ENCODE data around the gene KLK1.
"Not testable (repeated sequence)": the region's sequence is repeated elsewhere in the genome, so short reads cannot be mapped to it uniquely, and the experiment has no call there.

Gene KLK1

GRCh38 chr19:50790922-50791467 is 32.6 kb downstream of the KLK1 start:
- H2AFZ ChIP-seq (ENCODE audit: low read length, unreplicated experiment) = no peak overlapping the region
- H3K4me1 ChIP-seq (ENCODE audit: control insufficient read depth, insufficient read depth, low read length, unreplicated experiment) = no peaks in the 10 kb centered on the region
- no peak overlapping the region for H3K27ac ChIP-seq (ENCODE audit: low read depth, low read length)
- no peaks in the 10 kb centered on the region for H3K27me3 ChIP-seq (ENCODE audit: insufficient read depth, low read length)
- no peak overlapping the region for H3K4me3 ChIP-seq (ENCODE audit: low read depth, low read length)
- no peaks in the 10 kb centered on the region for H3K79me2 ChIP-seq (ENCODE audit: control insufficient read depth, insufficient read depth, low read length, unreplicated experiment)
- H3K36me3 ChIP-seq (ENCODE audit: insufficient read depth, low read length) = no peaks in the 10 kb centered on the region

- no peak within 1 kb of the TSS for H3K27ac ChIP-seq (ENCODE audit: low read depth, low read length)
- H3K4me1 ChIP-seq (ENCODE audit: control insufficient read depth, insufficient read depth, low read length, unreplicated experiment) = no peaks in the 10 kb centered on the region
- no peaks in the 10 kb centered on the region for H3K79me2 ChIP-seq (ENCODE audit: control insufficient read depth, insufficient read depth, low read length, unreplicated experiment)
- no peaks in the 10 kb centered on the region for H3K27me3 ChIP-seq (ENCODE audit: insufficient read depth, low read length)
- H3K4me3 ChIP-seq (ENCODE audit: low read depth, low read length) = no peak within 1 kb of the TSS
- no peaks in the 10 kb centered on the region for H3K36me3 ChIP-seq (ENCODE audit: insufficient read depth, low read length)
- H2AFZ ChIP-seq (ENCODE audit: low read length, unreplicated experiment) = no peak within 1 kb of the TSS
These were observed 33.2 kb downstream of the KLK1 start, which contains the start of gene ACP4 for GRCh38 chr19:50790396-50790795. TSS of gene ACP4 (plus strand) at chr19:50790415. CDS start at chr19:50790415, 0 bp downstream.

GRCh38 chr19:50785329-50785728 is 38.3 kb downstream of the KLK1 start:
- Histone ChIP-seq H3K4me3 (ENCODE audit: low read depth, low read length) (no peak overlapping the region), H3K27ac (ENCODE audit: low read depth, low read length) (no peak overlapping the region), H3K27me3 (ENCODE audit: insufficient read depth, low read length) (peaks cover 9% of the 10 kb centered on the region; the same call in 1 of the 2 replicates), H3K4me1 (ENCODE audit: control insufficient read depth, insufficient read depth, low read length, unreplicated experiment) (no peaks in the 10 kb centered on the region), H2AFZ (ENCODE audit: low read length, unreplicated experiment) (no peak overlapping the region), H3K79me2 (ENCODE audit: control insufficient read depth, insufficient read depth, low read length, unreplicated experiment) (no peaks in the 10 kb centered on the region), H3K36me3 (ENCODE audit: insufficient read depth, low read length) (no peaks in the 10 kb centered on the region)

- Histone ChIP-seq H3K36me3 (ENCODE audit: insufficient read depth, low read length) (no peaks in the 10 kb centered on the region), H3K79me2 (ENCODE audit: control insufficient read depth, insufficient read depth, low read length, unreplicated experiment) (no peaks in the 10 kb centered on the region), H3K27ac (ENCODE audit: low read depth, low read length) (no peak overlapping the region), H3K4me1 (ENCODE audit: control insufficient read depth, insufficient read depth, low read length, unreplicated experiment) (no peaks in the 10 kb centered on the region), H3K4me3 (ENCODE audit: low read depth, low read length) (no peak overlapping the region), H2AFZ (ENCODE audit: low read length, unreplicated experiment) (no peak overlapping the region), H3K27me3 (ENCODE audit: insufficient read depth, low read length) (peaks cover 15% of the 10 kb centered on the region)
These were observed 38.9 kb downstream of the KLK1 start for GRCh38 chr19:50784710-50785109.

- not testable (repeated sequence) for H3K4me1 ChIP-seq (ENCODE audit: control insufficient read depth, insufficient read depth, low read length, unreplicated experiment); H3K27ac ChIP-seq (ENCODE audit: low read depth, low read length); H3K36me3 ChIP-seq (ENCODE audit: insufficient read depth, low read length); H3K79me2 ChIP-seq (ENCODE audit: control insufficient read depth, insufficient read depth, low read length, unreplicated experiment); H3K4me3 ChIP-seq (ENCODE audit: low read depth, low read length); H2AFZ ChIP-seq (ENCODE audit: low read length, unreplicated experiment)
- peaks cover 24% of the 10 kb centered on the region for H3K27me3 ChIP-seq (ENCODE audit: insufficient read depth, low read length)
These were observed 39.8 kb downstream of the KLK1 start for GRCh38 chr19:50783848-50784152.

- Histone ChIP-seq H3K27ac (ENCODE audit: low read depth, low read length) (no peak overlapping the region), H3K4me3 (ENCODE audit: low read depth, low read length) (no peak overlapping the region), H2AFZ (ENCODE audit: low read length, unreplicated experiment) (no peak overlapping the region), H3K36me3 (ENCODE audit: insufficient read depth, low read length) (no peaks in the 10 kb centered on the region), H3K4me1 (ENCODE audit: control insufficient read depth, insufficient read depth, low read length, unreplicated experiment) (no peaks in the 10 kb centered on the region), H3K27me3 (ENCODE audit: insufficient read depth, low read length) (peaks cover 41% of the 10 kb centered on the region), H3K79me2 (ENCODE audit: control insufficient read depth, insufficient read depth, low read length, unreplicated experiment) (no peaks in the 10 kb centered on the region)
These were observed 42.7 kb downstream of the KLK1 start for GRCh38 chr19:50780753-50781435.

GRCh38 chr19:50779504-50780457 is 43.8 kb downstream of the KLK1 start:
- H3K4me3 ChIP-seq (ENCODE audit: low read depth, low read length) = no peak overlapping the region
- H3K79me2 ChIP-seq (ENCODE audit: control insufficient read depth, insufficient read depth, low read length, unreplicated experiment) = no peaks in the 10 kb centered on the region
- H3K27ac ChIP-seq (ENCODE audit: low read depth, low read length) = no peak overlapping the region
- no peaks in the 10 kb centered on the region for H3K36me3 ChIP-seq (ENCODE audit: insufficient read depth, low read length)
- H3K27me3 ChIP-seq (ENCODE audit: insufficient read depth, low read length) = peaks cover 41% of the 10 kb centered on the region
- H2AFZ ChIP-seq (ENCODE audit: low read length, unreplicated experiment) = no peak overlapping the region
- no peaks in the 10 kb centered on the region for H3K4me1 ChIP-seq (ENCODE audit: control insufficient read depth, insufficient read depth, low read length, unreplicated experiment)

- H3K27me3 ChIP-seq (ENCODE audit: insufficient read depth, low read length) = peaks cover 41% of the 10 kb centered on the region
- no peaks in the 10 kb centered on the region for H3K4me1 ChIP-seq (ENCODE audit: control insufficient read depth, insufficient read depth, low read length, unreplicated experiment)
- H2AFZ ChIP-seq (ENCODE audit: low read length, unreplicated experiment) = no peak overlapping the region
- no peaks in the 10 kb centered on the region for H3K79me2 ChIP-seq (ENCODE audit: control insufficient read depth, insufficient read depth, low read length, unreplicated experiment)
- H3K27ac ChIP-seq (ENCODE audit: low read depth, low read length) = no peak overlapping the region
- H3K36me3 ChIP-seq (ENCODE audit: insufficient read depth, low read length) = no peaks in the 10 kb centered on the region
- H3K4me3 ChIP-seq (ENCODE audit: low read depth, low read length) = no peak overlapping the region
These were observed 44.6 kb downstream of the KLK1 start for GRCh38 chr19:50778906-50779430.

GRCh38 chr19:50777830-50778303 is 45.7 kb downstream of the KLK1 start:
- peaks cover 41% of the 10 kb centered on the region for H3K27me3 ChIP-seq (ENCODE audit: insufficient read depth, low read length)
- H2AFZ ChIP-seq (ENCODE audit: low read length, unreplicated experiment) = no peak overlapping the region
- H3K27ac ChIP-seq (ENCODE audit: low read depth, low read length) = no peak overlapping the region
- H3K79me2 ChIP-seq (ENCODE audit: control insufficient read depth, insufficient read depth, low read length, unreplicated experiment) = no peaks in the 10 kb centered on the region
- no peaks in the 10 kb centered on the region for H3K4me1 ChIP-seq (ENCODE audit: control insufficient read depth, insufficient read depth, low read length, unreplicated experiment)
- H3K4me3 ChIP-seq (ENCODE audit: low read depth, low read length) = no peak overlapping the region
- H3K36me3 ChIP-seq (ENCODE audit: insufficient read depth, low read length) = no peaks in the 10 kb centered on the region

GRCh38 chr19:50777261-50777660 is 46.3 kb downstream of the KLK1 start:
- H3K27me3 ChIP-seq (ENCODE audit: insufficient read depth, low read length) = peaks cover 41% of the 10 kb centered on the region
- H3K27ac ChIP-seq (ENCODE audit: low read depth, low read length) = no peak overlapping the region
- no peaks in the 10 kb centered on the region for H3K4me1 ChIP-seq (ENCODE audit: control insufficient read depth, insufficient read depth, low read length, unreplicated experiment)
- no peaks in the 10 kb centered on the region for H3K36me3 ChIP-seq (ENCODE audit: insufficient read depth, low read length)
- H3K4me3 ChIP-seq (ENCODE audit: low read depth, low read length) = no peak overlapping the region
- H3K79me2 ChIP-seq (ENCODE audit: control insufficient read depth, insufficient read depth, low read length, unreplicated experiment) = no peaks in the 10 kb centered on the region
- H2AFZ ChIP-seq (ENCODE audit: low read length, unreplicated experiment) = no peak overlapping the region
